PFSK-1 (cell line): ENCODE results near the gene PON1.

Source experiments
- FOXP2 ChIP-seq: optimal IDR thresholded peaks from 2 replicates; pipeline ENCODE3; 2011; ENCODE audit warnings: borderline replicate concordance, control low read depth, inconsistent platforms; ENCODE audit not compliant: insufficient read depth; ENCODE audit errors: extremely low read length, extremely low read depth
- POLR2AphosphoS5 ChIP-seq: IDR thresholded peaks from 2 replicates; pipeline ENCODE4 v1.6.1; 2012; ENCODE audit warnings: low read depth, mild to moderate bottlenecking, control low read depth, low read length, moderate library complexity
- REST ChIP-seq, 2 experiments: IDR thresholded peaks; 2 replicates each; pipeline versions ENCODE4 v1.6.1 to v1.8.0; 2011 to 2012; ENCODE audit warnings: low read depth in 2 of 2, low read length in 2 of 2, control low read depth in 1 of 2, inconsistent platforms in 1 of 2, mild to moderate bottlenecking in 1 of 2, moderate library complexity in 1 of 2; ENCODE audit not compliant: insufficient read depth in 1 of 2
- SIN3A ChIP-seq: IDR thresholded peaks from 2 replicates; pipeline ENCODE4 v1.6.1; 2012; ENCODE audit warnings: mild to moderate bottlenecking, low read length, moderate library complexity, borderline replicate concordance; ENCODE audit not compliant: insufficient read depth
- TAF1 ChIP-seq: IDR thresholded peaks from 2 replicates; pipeline ENCODE4 v1.6.1; 2012; ENCODE audit warnings: low read length, control low read depth, borderline replicate concordance; ENCODE audit not compliant: insufficient read depth

The PON1 gene

DNA sequence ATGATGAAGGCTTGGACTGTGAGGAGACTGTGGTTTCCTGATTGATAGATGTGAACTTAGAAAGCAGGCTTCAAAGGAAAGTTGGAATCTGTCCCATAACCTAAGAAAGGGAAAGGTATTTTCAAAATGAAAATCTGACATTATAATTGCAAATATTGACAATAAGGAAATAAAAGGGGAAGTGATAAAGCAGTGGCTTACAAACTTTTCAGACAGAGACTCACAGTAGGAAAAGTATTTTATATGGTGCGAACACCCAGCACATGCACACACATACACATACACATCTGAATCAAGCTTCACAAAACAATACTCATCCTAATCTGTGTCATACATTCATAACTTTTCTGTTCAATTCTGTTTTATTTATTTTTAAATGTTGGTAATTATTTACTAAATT is 4.8 kb downstream of the PON1 start:
- TF ChIP-seq FOXP2, result no peak
- TF ChIP-seq TAF1, result no peak
- no peak for TF ChIP-seq POLR2AphosphoS5
- no peak for TF ChIP-seq SIN3A
- TF ChIP-seq REST (IDR thresholded peaks at IDR 0.05; ENCODE audit: insufficient read depth in 1 of 2, low read depth in 2 of 2, low read length in 2 of 2), result no peak

GRCh38 chr7:95318501-95319100 is 5.7 kb downstream of the PON1 start:
- no peak for TF ChIP-seq POLR2AphosphoS5
- TF ChIP-seq SIN3A, result no peak
- TF ChIP-seq TAF1, result no peak
- TF ChIP-seq FOXP2, result no peak
- no peak for TF ChIP-seq REST (IDR thresholded peaks at IDR 0.05; ENCODE audit: insufficient read depth in 1 of 2, low read depth in 2 of 2, low read length in 2 of 2)

DNA sequence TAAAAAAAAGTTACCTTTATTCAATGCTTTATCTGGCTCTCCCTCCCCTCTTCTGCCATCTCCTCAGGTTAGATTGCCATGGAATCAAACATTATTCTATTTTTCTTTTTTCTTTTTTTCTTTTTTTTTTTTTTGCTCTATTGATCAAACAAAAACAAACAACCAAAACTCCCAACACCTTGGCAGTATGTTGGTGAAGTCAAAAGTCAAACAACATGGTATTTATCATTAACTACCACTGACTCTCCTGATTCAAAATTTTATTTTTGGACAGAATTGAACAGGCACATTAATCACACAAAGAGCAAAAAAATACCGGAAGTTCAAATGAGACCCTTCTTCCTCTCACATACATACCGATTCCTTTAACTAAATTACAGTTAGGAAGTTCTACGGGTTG is 6.4 kb downstream of the PON1 start:
- no peak for TF ChIP-seq REST (IDR thresholded peaks at IDR 0.05; ENCODE audit: insufficient read depth in 1 of 2, low read depth in 2 of 2, low read length in 2 of 2)
- TF ChIP-seq FOXP2, result no peak
- no peak for TF ChIP-seq TAF1
- TF ChIP-seq POLR2AphosphoS5, result no peak
- no peak for TF ChIP-seq SIN3A

DNA sequence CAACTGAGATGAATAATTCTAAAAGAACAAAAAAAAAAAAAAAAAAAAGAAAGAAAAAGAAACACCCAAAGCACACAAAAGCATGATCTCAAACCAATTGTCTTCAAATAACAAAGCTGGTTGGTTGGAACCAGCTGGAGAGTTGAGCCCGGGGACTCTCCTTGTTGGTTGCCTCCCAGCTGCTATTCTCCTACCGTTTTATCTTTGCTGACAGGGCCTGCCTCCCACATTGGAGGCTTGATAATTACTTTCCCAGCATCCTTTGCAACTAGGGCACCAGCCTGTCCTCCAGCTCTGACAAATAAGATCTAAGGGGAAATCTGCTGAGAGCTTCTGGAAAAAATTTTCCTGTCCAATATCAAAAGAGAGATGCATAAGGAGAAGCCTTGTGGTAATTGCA is 6.8 kb downstream of the PON1 start:
- TF ChIP-seq TAF1 (no peak), REST (IDR thresholded peaks at IDR 0.05; ENCODE audit: insufficient read depth in 1 of 2, low read depth in 2 of 2, low read length in 2 of 2) (no peak), POLR2AphosphoS5 (no peak), FOXP2 (no peak), SIN3A (no peak)
